ENCODE data around the gene RTN4.

Gene RTN4

DNA sequence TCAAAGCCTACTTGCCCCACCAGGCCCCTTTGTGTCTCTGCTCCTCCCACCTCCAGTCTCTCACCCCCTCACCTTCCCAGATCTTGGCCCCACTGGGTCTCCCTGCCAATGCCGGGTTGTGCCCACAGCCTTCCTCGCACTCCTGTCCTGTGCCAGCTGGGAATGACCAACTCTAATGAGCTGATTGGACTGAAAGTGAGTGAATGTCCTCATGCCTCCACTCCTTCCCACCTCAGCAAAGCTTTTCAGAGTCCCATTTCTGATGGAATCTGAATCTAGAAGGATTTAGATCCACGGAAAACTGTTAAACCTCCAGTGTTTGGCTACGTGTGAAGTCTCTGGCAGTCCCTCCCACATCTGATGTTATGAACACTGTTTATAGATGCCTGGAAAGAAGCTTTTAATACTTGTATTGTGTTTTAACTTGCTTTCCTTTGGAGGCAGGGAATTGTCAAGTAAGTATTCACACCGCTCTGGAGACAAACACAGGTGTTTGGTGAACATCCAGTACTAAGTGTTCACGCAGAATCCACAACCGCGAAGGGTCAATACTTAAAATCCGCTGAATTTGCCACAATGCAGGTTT lies 103.9 kb downstream of the RTN4 start:
- DNase-seq, result no peak

DNA sequence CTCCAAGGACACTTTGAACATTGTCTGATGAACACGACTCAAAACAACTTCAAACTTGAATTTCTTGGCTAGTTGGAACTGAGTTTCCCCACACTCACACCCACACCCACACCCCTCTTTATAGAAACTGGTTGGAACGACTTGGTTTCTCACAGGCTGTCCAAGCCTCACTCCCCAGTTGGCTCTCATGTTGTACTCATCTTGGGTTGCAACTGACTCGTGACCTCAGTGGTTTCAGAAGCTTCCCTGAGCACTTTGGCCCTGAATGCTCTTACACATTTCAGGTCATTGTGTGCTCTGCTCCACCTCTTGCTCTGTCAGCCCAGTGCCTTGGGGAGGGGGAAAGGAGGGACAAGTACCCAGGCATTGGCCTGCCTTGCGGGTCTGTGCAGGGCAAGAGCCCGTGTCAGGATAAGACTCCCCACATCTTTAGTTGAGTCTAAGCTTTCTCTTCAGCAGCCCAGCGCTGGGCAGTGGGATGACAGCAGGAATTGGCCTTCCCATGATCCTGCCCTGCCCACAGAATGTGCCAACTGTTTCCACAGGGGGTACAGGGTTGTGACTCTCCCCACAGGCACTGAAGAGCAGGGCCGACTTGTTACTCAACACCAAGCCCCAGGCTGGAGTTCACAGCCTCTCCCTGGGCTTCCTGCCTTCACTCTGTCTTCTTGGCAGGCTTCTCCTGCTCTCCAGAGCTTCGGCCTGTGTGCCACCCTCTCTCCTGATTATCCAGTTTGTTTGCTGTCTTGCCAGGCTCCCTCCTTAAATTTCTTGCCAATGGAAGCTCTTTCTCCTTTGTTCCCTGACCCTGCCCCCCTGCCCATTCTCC lies 104.6 kb downstream of the RTN4 start:
- DNase-seq, result no peak

DNA sequence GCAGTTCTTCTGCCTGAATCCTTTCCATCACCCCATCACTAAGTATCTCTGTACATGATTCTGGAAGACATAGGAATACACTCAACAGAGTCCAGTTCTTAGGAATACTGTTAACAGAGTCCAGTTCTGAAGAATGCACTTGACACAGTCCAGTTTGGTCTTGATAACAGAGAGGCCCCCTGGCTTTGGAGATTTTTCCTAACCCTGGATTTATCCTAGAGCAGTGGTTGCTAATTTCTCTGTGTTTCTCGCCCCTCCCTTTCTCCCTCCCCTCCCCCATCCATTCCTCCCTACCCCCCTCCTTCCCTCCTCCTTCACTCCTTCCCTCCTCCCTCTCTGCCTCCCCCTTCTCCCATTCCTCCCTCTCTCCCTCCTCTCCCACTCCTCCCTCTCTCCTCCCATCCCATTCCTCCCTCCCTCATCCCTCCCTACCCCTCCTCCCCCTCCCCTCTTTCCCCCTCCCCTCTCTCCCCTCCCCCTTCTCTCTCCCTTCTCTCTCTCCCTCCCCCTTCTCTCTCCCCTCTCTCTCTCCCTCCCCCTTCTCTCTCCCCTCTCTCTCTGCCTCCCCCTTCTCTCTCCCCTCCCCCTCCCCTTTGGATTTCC lies 105.4 kb downstream of the RTN4 start:
- DNase-seq, result no peak

DNA sequence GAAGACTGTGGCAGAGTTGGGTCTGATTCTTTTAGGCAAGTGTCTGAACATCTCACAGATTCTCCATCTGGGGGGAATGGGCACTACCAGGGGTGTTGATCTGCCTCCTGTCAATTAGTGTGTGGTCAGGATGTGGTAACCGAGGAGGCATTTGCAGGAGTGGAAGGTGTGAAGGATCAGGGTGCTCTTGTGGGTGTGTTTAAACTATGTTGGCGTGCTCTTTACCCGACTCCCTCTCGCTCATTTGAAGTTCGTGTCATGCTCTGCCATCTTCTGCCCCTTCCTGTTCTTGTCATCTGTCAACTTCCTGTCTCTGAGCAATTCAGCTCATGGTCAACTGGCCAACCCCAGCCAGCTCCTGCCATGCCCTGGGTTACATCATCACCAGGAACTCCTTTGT lies 107.9 kb downstream of the RTN4 start:
- DNase-seq, result no peak

DNA sequence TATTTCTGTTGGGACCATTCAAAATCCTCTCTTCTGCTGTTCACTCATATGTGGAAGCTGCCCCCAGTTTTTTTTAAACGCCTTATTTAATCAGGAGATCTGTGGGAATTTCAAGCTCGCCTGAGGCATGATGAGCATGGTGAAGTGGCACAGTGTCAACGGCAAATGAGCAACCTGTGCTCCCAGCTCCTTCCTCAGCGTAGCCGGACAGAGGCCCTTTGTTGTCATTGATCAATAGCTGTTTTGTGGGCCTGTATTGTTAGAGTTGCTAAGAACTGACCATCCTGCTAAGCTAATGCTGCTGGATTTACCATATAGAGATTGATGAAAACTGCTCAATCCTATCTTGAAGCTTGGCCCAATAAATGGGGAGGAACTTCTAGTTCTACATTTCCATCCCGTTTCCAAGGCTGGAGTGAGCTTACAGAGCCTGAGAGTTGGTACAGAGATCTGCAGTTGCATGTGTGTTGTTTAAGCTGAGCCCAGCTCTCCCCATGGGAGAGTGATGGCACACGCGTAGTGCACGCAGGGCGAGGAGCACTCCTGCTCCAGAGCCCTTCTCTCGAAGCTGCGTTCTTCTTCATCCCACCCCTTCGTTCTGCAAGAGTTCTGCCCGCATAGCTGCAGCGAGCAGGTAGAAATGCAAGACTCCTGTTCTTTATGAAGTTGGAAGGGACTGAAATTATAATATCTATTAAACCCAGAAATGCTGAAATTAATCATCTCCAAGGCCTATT lies 108.8 kb downstream of the RTN4 start:
- DNase-seq, result no peak

DNA sequence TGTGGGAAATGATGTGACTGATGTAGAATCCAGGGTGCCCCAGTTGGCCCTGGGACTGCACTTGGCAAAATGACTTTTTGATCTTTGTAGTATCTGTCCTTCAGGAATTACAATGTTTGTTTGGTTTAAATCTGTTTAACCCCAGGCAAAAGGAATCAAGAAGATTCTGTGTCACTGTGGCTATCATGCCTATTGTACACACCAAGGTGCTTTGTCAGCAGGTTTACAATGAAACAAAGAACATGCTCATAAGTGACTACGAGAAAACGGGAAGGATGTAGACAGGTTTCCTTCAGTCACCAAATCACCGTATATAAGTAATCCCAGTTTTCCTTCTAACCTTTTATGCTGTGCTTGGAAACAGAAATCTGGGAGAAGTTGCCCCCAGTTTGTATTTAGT lies 109.5 kb downstream of the RTN4 start:
- DNase-seq, result no peak

DNA sequence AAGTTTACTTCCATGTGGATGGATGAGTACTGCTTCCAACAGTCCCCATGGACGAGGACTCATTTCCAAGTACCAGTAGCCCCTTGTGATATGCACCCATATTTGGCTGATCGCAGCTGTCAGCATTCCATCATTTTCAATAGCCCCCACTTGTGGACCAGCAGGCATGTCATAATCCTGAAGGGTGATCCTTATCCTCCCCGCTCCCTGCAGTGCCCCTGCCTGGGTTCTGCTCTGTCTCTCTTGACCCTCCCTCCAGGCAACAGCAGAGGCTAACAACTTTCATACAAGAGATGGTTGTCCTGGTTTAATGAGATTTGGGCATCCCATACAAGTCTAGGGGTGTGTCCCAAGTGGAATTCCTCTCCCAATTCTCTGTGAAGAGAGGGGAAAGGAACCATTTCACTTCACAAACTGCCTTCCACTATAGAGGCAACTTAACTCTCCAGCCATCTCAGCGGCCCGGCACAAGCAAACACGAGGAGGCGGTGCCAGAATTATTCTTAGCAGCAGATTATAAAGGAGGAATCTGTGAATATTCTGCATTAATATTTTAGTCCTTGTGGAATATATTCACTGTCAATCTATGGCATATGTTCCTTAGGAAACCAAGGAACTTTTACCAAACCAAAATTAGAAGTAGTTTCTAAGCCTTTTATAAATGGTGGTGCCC lies 110.7 kb downstream of the RTN4 start:
- no peak for DNase-seq

DNA sequence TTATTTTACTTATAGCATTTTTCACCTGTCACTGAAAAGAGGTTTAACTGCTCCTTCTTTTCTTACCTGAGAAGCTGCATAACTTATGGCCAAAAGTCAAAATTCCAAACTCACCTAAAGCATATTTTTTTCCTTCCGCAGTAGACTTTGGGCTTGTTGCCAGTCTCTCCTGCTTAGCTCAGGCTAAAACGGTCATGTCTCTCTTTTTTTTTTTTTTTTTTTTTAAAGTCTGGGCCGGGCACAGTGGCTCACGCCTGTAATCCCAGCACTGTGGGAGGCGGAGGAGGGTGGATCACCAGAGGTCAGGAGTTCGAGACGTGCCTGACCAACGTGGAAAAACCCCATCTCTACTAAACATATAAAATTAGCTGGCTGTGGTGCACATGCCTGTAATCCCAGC lies 113.5 kb downstream of the RTN4 start:
- DNase-seq, result no peak

DNA sequence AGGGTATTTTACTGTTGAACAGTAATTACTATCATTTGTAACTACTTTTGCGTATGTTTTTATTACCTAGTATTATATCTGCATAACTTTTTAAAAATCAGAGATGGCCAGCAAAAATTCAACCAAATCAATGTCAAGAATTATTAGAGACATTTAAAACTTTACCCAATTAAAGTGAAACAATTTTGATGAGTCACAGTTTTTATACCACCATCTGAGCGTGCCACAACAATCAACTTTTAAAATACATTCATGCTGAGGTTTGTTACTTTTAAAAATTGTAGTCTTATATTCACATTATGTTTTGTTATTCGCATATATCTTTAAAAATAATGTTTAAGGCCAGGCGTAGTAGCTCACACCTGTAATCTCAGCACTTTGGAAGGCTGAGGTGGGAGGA lies 114.9 kb downstream of the RTN4 start:
- DNase-seq, result no peak

DNA sequence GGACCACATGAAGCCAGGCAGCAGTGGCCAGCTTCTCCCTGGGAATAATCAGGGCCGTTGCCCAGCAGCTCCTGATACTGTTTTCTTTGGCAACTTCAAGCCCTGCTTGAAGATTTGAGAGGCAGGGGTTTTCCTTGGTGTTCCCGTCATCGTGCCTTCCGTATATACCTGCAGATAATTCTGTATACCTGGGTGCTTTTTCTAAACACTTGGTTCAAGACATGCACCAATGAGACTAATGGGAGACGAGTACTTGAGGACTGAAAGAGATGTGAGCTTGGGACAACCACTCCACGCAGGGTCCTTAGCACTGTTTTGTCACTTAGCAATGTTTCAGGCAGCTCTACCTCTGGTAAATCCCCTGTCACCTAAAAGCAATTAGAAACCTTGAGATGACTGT lies 118.8 kb downstream of the RTN4 start:
- no peak for DNase-seq

DNA sequence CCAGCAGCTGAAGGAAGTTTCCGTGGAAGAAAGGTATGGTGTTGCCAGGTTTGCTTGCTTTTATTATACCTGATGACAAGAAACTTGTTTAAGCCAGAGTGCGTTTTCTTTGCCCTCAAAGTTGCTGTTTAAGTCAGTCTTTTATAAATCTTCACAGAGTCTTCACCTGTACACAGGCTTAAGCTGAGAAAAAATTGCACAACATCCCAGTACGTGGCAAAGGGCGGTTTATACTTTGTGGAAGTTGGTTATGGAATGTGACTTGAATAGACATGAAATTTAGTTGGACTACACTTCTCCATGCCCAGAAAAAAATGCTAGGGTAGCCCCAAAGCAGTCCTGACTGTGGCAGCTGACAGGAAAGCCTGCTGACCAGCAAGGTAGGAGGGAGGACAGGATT lies 121.5 kb downstream of the RTN4 start:
- no peak for DNase-seq

DNA sequence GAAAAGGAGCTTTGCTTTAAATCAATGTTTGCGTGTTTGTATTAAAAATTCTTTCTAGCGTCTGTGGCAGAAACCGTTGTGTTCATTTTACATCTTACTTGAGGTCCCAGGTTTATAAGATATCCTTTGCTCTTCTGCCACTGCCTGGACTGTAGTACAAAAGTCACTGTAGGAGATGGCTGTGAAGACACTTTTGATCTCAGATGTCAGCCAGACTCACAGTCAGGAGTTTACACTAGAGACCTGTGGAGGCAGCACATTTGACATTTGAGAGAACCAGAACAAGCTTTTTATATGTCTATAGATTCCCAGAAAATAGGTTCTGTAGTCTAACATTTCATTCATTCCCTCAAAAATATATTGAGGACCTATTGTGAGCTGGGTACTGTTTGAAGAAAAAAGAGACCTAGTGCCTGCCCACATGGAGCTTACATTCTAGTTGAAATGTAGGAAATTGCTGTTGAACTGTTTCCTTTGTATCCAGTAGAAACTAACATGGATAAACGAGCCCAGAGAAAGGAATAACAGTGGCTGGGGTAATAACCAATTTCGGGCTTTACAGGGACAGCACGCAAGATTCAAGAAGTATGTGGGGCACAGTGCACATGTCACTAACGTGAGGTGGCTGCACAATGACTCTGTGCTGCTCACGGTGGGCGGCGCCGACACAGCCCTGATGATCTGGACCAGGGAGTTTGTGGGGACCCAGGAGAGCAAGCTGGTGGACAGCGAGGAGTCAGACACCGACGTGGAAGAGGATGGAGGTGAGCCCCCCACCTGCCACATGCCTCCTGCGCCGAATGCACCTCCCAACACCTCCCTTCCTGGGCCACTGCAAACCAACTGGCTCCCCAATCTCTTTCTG lies 122.3 kb downstream of the RTN4 start:
- no peak for DNase-seq

DNA sequence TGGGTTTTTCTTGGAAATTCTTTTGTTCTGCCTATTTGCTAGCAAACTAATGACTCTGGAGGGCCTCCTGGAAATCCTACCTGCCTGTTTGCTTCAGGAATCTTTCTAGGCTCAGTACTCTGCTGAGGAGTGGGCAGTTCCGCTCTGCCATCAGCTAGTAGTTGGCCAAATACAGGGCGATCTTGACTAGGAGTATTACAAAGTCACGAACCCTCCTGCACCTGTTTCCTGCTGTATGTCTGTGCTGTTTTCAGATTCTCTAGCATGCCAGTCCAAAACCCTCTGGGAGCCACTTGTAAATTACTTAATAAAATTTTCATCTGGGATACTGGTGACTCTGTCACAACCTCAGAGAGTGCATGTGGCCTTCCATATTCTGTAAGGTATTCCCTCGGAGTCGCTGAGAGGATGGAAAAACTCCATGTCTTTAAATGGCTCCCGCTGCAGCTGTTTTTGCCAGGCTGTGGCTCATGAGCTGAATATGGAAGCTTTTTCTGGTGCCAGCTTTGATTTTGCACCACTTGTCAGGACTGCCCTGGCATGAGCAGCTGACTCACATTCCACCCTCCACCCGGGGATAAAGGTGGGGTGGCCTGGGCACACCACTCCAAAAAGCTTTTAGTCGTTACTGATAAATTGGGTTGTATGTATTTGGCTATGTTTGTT lies 123.0 kb downstream of the RTN4 start:
- DNase-seq, result no peak

DNA sequence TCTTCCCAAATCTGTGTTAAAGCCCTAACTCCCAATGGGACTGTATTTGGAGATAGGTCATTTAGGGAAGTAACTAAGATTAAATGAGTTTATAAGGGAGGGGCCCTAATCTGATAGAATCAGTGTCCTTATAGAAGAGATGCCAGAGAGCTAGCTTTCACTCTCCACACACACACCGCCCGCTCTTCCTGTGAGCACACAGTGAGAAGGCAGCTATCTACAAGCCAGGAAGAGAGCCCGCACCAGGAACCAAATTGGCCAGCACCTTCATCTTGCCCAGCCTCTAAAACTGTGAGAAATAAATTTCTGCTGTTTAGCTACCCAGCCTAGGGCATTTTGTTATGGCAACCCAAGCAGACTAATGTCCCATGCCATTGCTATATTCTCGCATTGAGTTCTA lies 125.2 kb downstream of the RTN4 start:
- DNase-seq, result no peak

DNA sequence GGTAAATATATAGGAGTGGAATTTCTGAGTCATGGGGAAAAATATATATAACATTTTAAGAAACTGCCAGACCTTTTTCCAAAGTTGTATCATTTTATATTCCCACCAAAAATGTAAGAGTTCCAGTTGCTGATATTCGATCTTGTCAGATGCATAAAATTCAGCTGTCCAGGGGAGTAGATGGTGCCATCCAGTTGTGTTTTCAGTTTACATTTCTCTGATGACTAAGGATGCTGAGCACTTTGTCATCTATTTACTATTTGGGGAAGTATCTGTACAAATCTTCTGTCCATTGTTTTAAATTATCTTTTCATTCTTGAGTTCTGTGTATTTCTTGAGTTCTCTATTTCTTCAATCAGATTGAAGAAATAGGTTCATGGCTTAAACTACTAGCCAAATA lies 126.1 kb downstream of the RTN4 start:
- no peak for DNase-seq
